ENCODE data around the gene MEP1A.
"Not testable (repeated sequence)": the region's sequence is repeated elsewhere in the genome, so short reads cannot be mapped to it uniquely, and the experiment has no call there.

The MEP1A gene

GRCh38 chr6:46793138-46793537 is at the start of gene MEP1A:
Gene MEP1A, plus strand, starts transcription at chr6:46793389. Its CDS starts 10 bp downstream, at chr6:46793399.
- no peak for DNase-seq

GRCh38 chr6:46743425-46744158 is 49.6 kb upstream of the MEP1A start:
- DNase-seq, result no peak

GRCh38 chr6:46744159-46744725 is 48.9 kb upstream of the MEP1A start:
- not testable (repeated sequence) for DNase-seq

- no peak for DNase-seq
Measured at GRCh38 chr6:46745973-46746372, 47.2 kb upstream of the MEP1A start.

- no peak for DNase-seq
Measured at GRCh38 chr6:46746696-46747095, 46.5 kb upstream of the MEP1A start, which contains the start of gene ANKRD66. Gene ANKRD66, plus strand, starts transcription at chr6:46746933. Its CDS starts 5,016 bp downstream, at chr6:46751949.

- no peak for DNase-seq
Measured at GRCh38 chr6:46748940-46749503, 44.2 kb upstream of the MEP1A start.

GRCh38 chr6:46749731-46750130 is 43.5 kb upstream of the MEP1A start:
- no peak for DNase-seq

GRCh38 chr6:46751658-46752057 is 41.5 kb upstream of the MEP1A start:
- DNase-seq, result no peak

GRCh38 chr6:46755865-46756264 is 37.3 kb upstream of the MEP1A start:
- no peak for DNase-seq

GRCh38 chr6:46756469-46757213 is 36.5 kb upstream of the MEP1A start:
- peak in 3 of 56 donors; percentile 4 to 10 (median 9) for DNase-seq

- DNase-seq, result no peak
Measured at GRCh38 chr6:46757214-46757596, 36.0 kb upstream of the MEP1A start.

- no peak for DNase-seq
Measured at GRCh38 chr6:46758960-46759753, 34.0 kb upstream of the MEP1A start.

- no peak for DNase-seq
Measured at GRCh38 chr6:46760925-46761324, 32.3 kb upstream of the MEP1A start.

- DNase-seq, result no peak
Measured at GRCh38 chr6:46763466-46763865, 29.7 kb upstream of the MEP1A start.

- not testable (repeated sequence) for DNase-seq
Measured at GRCh38 chr6:46764280-46764679, 28.9 kb upstream of the MEP1A start.

GRCh38 chr6:46764961-46765360 is 28.2 kb upstream of the MEP1A start:
- no peak for DNase-seq

GRCh38 chr6:46772016-46772415 is 21.2 kb upstream of the MEP1A start:
- no peak for DNase-seq

GRCh38 chr6:46772762-46773161 is 20.4 kb upstream of the MEP1A start:
- DNase-seq, result peak in 23 of 56 donors; percentile 1 to 45 (median 15)

GRCh38 chr6:46773201-46773855 is 19.9 kb upstream of the MEP1A start:
- DNase-seq, result no peak

- not testable (repeated sequence) for DNase-seq
Measured at GRCh38 chr6:46774736-46775135, 18.5 kb upstream of the MEP1A start.
